AG10803 (cell line): ENCODE results near the gene LRP1B.

Experiments used
- DNase-seq: peaks from one replicate; pipeline ENCODE4 v3.0.0; 2010; ENCODE audit warnings: low read depth
- H3K4me3 ChIP-seq: 2 replicates; pipeline ENCODE4 v1.5.1; 2011; ENCODE audit warnings: mild to moderate bottlenecking, low read length, control low read depth
- CTCF ChIP-seq: conservative IDR thresholded peaks from 2 replicates; pipeline ENCODE4 v1.5.1; 2011; ENCODE audit warnings: mild to moderate bottlenecking, low read length, control low read depth, inconsistent platforms

The LRP1B gene

GRCh38 chr2:142131010-142131669 is at the start of gene LRP1B:
Gene LRP1B (minus strand): TSS chr2:142131016. CDS start chr2:142130729, 287 bp downstream.
- DNase-seq: peak; percentile 15
- peak within 1 kb of the TSS; percentile 58 for H3K4me3 ChIP-seq
- TF ChIP-seq CTCF: no peak

- H3K4me3 ChIP-seq: no peak overlapping the region
- no peak for DNase-seq
- no peak for TF ChIP-seq CTCF
These were observed 48.9 kb upstream of the LRP1B start for GRCh38 chr2:142179686-142180085.

- DNase-seq: no peak
- no peak overlapping the region for H3K4me3 ChIP-seq
- TF ChIP-seq CTCF: no peak
These were observed 47.8 kb upstream of the LRP1B start for GRCh38 chr2:142178604-142179003.

- no peak for TF ChIP-seq CTCF
- H3K4me3 ChIP-seq: no peak overlapping the region
- DNase-seq: no peak
These were observed 46.1 kb upstream of the LRP1B start for GRCh38 chr2:142176941-142177340.

- no peak overlapping the region for H3K4me3 ChIP-seq
- no peak for TF ChIP-seq CTCF
- DNase-seq: no peak
These were observed 45.1 kb upstream of the LRP1B start for GRCh38 chr2:142175813-142176338.

GRCh38 chr2:142174176-142174575 is 43.4 kb upstream of the LRP1B start:
- TF ChIP-seq CTCF: no peak
- no peak for DNase-seq
- H3K4me3 ChIP-seq: no peak overlapping the region

- no peak for DNase-seq
- no peak overlapping the region for H3K4me3 ChIP-seq
- TF ChIP-seq CTCF: no peak
These were observed 40.0 kb upstream of the LRP1B start for GRCh38 chr2:142170847-142171246.
